ENCODE data around the gene OLFM1. TPM values are rescaled to one million over a fixed set of nuclear protein-coding genes. Genes with fewer than 3 reads are reported as not detected.
"Not testable (repeated sequence)": the region's sequence is repeated elsewhere in the genome, so short reads cannot be mapped to it uniquely, and the experiment has no call there.

Gene OLFM1
- total RNA-seq, 2 donors from 2014 or later: 6.3 to 7.8 TPM

DNA sequence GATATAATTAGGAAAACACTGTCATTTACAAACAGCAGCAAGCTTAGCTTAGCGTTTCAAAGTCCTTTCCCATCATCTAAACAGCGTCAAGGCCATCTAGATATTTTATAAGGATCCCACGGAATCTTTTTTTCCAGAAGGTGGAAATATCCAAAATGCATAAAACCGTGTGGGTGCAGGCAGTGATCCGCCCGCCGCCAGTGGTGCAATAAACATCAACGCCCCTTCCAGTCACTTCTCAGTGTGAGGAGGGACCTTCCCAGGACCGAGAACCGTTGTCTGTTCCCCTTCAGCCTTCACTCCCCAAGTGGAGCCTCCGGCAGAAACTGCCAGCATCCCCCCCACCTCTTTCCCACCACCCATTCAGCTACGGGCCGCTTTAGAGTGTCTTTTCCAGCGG is 22.9 kb downstream of the OLFM1 start:
- TF ChIP-seq, protein P1, sequence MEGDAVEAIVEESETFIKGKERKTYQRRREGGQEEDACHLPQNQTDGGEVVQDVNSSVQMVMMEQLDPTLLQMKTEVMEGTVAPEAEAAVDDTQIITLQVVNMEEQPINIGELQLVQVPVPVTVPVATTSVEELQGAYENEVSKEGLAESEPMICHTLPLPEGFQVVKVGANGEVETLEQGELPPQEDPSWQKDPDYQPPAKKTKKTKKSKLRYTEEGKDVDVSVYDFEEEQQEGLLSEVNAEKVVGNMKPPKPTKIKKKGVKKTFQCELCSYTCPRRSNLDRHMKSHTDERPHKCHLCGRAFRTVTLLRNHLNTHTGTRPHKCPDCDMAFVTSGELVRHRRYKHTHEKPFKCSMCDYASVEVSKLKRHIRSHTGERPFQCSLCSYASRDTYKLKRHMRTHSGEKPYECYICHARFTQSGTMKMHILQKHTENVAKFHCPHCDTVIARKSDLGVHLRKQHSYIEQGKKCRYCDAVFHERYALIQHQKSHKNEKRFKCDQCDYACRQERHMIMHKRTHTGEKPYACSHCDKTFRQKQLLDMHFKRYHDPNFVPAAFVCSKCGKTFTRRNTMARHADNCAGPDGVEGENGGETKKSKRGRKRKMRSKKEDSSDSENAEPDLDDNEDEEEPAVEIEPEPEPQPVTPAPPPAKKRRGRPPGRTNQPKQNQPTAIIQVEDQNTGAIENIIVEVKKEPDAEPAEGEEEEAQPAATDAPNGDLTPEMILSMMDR (IDR thresholded peaks at IDR 0.05): no peak
- ATAC-seq (no peak), DNase-seq (no peak)
- Histone ChIP-seq H3K27ac (no peak overlapping the region), H3K9me3 (no peaks in the 10 kb centered on the region), H3K27me3 (no peaks in the 10 kb centered on the region), H3K4me3 (no peak overlapping the region), H3K36me3 (replicated peaks in 1 of 2; ENCODE audit: insufficient read depth in 1 of 2, low read depth in 2 of 2) (no peaks in the 10 kb centered on the region), H3K4me1 (no peaks in the 10 kb centered on the region)
- WGBS, 2 donors: 75 to 81% methylated on average over 14 of the region's 14 CpGs
- intact Hi-C loops (cut with DNase I): no loop called here

- DNase-seq; intact Hi-C loops (cut with DNase I); H3K4me3 ChIP-seq; H3K4me1 ChIP-seq; H3K9me3 ChIP-seq; H3K27ac ChIP-seq; ATAC-seq; H3K27me3 ChIP-seq; H3K36me3 ChIP-seq (replicated peaks in 1 of 2; ENCODE audit: insufficient read depth in 1 of 2, low read depth in 2 of 2): not testable (repeated sequence)
- WGBS, 2 donors: 79 to 89% methylated on average over 11 to 12 of the region's 12 CpGs
These were observed 24.1 kb downstream of the OLFM1 start for GRCh38 chr9:135111600-135111999.

DNA sequence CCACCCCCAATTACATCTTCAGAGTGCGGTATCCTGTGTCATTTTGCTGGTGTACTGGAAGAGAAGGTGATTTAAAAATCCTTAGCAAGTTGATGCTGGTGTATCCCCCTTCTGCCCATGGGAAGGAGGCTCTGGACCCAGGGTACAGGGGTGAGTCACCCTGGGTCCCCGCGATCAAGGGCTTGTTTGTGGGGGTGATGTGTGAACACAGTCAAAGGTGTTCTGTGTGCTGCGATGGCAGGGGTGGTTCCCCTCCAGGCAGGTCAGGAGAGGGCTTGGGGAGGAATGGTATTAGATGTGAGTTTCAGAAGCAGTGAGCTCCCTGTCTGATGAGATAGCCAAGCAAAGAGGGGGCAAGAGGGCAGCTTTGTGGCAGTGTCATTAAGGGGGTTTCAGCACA is 28.9 kb downstream of the OLFM1 start:
- no peaks in the 10 kb centered on the region for H3K36me3 ChIP-seq (replicated peaks in 1 of 2; ENCODE audit: insufficient read depth in 1 of 2, low read depth in 2 of 2)
- ATAC-seq (no peak), DNase-seq (no peak)
- TF ChIP-seq, protein P1 (IDR thresholded peaks at IDR 0.05): no peak
- no peak for TF ChIP-seq POLR2A (IDR thresholded peaks at IDR 0.05)
- no peaks in the 10 kb centered on the region for H3K4me1 ChIP-seq
- 66 to 92% methylated on average over 2 to 4 of the region's 4 CpGs for WGBS, 2 donors
- no peaks in the 10 kb centered on the region for H3K27me3 ChIP-seq
- H3K9me3 ChIP-seq: no peaks in the 10 kb centered on the region
- H3K27ac ChIP-seq: no peak overlapping the region
- no peak overlapping the region for H3K4me3 ChIP-seq
- intact Hi-C loops (cut with DNase I): no loop called here

DNA sequence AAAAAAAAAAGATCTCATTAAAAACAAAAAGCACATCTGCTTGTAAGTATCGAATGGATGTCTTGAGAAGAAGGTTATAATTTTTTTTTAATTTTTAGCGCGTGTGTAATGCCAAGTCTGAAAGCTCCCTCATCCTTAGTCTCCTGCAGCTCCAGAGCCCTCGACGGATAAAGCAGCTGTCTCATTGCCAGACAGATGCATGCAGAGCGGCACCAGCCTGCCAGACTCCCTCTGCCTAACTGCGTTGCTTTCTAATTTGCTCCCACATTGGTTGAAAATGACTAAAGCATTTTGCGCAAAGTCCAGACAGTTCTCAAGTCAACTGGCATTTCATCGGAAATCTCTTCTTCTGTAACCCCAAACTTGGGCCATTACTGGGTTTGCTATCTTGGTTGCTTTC is 29.4 kb downstream of the OLFM1 start:
- DNase-seq: no peak
- no peak for ATAC-seq

GRCh38 chr9:135117281-135117680 is 29.8 kb downstream of the OLFM1 start:
- WGBS, 2 donors: 79 to 90% methylated on average over 1 to 12 of the region's 12 CpGs

More for the DNA sequence above, 29.4 kb downstream of the OLFM1 start:
- TF ChIP-seq, protein P1 (IDR thresholded peaks at IDR 0.05): no peak
- TF ChIP-seq POLR2A (IDR thresholded peaks at IDR 0.05): no peak
- Histone ChIP-seq H3K36me3 (replicated peaks in 1 of 2; ENCODE audit: insufficient read depth in 1 of 2, low read depth in 2 of 2) (no peaks in the 10 kb centered on the region), H3K4me3 (no peak overlapping the region), H3K27me3 (no peaks in the 10 kb centered on the region), H3K4me1 (no peaks in the 10 kb centered on the region), H3K9me3 (no peaks in the 10 kb centered on the region), H3K27ac (no peak overlapping the region)
- intact Hi-C loops (cut with DNase I): no loop called here
- WGBS, 2 donors: 85 to 90% methylated on average over 9 of the region's 9 CpGs

More at GRCh38 chr9:135117281-135117680, 29.8 kb downstream of the OLFM1 start:
- Histone ChIP-seq H3K9me3 (no peaks in the 10 kb centered on the region), H3K27ac (no peak overlapping the region), H3K36me3 (replicated peaks in 1 of 2; ENCODE audit: insufficient read depth in 1 of 2, low read depth in 2 of 2) (no peaks in the 10 kb centered on the region), H3K4me3 (no peak overlapping the region), H3K27me3 (no peaks in the 10 kb centered on the region), H3K4me1 (no peaks in the 10 kb centered on the region)
- no peak for ATAC-seq
- DNase-seq: no peak
- TF ChIP-seq POLR2A (IDR thresholded peaks at IDR 0.05): no peak
- TF ChIP-seq, protein P1 (IDR thresholded peaks at IDR 0.05): no peak
- intact Hi-C loops (cut with DNase I): no loop called here

All from body of pancreas (tissue), 4 donors.